Measurements from ENCODE around the gene STXBP3. TPM values are rescaled to one million over a fixed set of nuclear protein-coding genes. Genes with fewer than 3 reads are reported as not detected.

The STXBP3 gene
- total and polyA plus RNA-seq, 2 donors (not counting 1 experiment from before 2014, with no cell fraction given) = 55.3 to 71.0 TPM

GRCh38 chr1:108808438-108808837 lies 62.0 kb downstream of the STXBP3 start:
- DNase-seq (ENCODE audit: low read depth in 2 of 2) = no peak
- Histone ChIP-seq H3K9ac (ENCODE audit: insufficient read depth, low read length) (no peak overlapping the region), H2AFZ (ENCODE audit: low read length) (no peak overlapping the region), H3K27me3 (ENCODE audit: control insufficient read depth, insufficient read depth, low read length) (no peaks in the 10 kb centered on the region), H3K4me3 (replicated peaks in 1 of 4; ENCODE audit: control extremely low read depth in 1 of 4, insufficient read depth in 1 of 4, low read depth in 3 of 4, low read length in 4 of 4) (no peak overlapping the region), H3K79me2 (ENCODE audit: control insufficient read depth, insufficient read depth, low read length) (no peaks in the 10 kb centered on the region), H3K27ac (ENCODE audit: insufficient read depth, low read length) (no peak overlapping the region), H3K4me2 (ENCODE audit: extremely low read depth, insufficient read depth, low read length) (no peak overlapping the region), H3K4me1 (ENCODE audit: control insufficient read depth, extremely low read depth, insufficient read depth, low read length) (no peaks in the 10 kb centered on the region), H3K9me3 (ENCODE audit: control insufficient read depth, insufficient read depth, low read depth, low read length) (no peaks in the 10 kb centered on the region), H3K36me3 (ENCODE audit: control insufficient read depth, insufficient read depth, low read length) (peaks cover 8% of the 10 kb centered on the region), H4K20me1 (ENCODE audit: control insufficient read depth, extremely low read depth, insufficient read depth, low read length) (no peaks in the 10 kb centered on the region)
- TF ChIP-seq EZH2 (IDR thresholded peaks at IDR 0.05; ENCODE audit: low read length, missing control alignments) = no peak
- TF ChIP-seq, protein P1, sequence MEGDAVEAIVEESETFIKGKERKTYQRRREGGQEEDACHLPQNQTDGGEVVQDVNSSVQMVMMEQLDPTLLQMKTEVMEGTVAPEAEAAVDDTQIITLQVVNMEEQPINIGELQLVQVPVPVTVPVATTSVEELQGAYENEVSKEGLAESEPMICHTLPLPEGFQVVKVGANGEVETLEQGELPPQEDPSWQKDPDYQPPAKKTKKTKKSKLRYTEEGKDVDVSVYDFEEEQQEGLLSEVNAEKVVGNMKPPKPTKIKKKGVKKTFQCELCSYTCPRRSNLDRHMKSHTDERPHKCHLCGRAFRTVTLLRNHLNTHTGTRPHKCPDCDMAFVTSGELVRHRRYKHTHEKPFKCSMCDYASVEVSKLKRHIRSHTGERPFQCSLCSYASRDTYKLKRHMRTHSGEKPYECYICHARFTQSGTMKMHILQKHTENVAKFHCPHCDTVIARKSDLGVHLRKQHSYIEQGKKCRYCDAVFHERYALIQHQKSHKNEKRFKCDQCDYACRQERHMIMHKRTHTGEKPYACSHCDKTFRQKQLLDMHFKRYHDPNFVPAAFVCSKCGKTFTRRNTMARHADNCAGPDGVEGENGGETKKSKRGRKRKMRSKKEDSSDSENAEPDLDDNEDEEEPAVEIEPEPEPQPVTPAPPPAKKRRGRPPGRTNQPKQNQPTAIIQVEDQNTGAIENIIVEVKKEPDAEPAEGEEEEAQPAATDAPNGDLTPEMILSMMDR (conservative IDR thresholded peaks at IDR 0.05 in 1 of 2, IDR thresholded peaks at IDR 0.05 in 1 of 2; ENCODE audit: low read depth in 1 of 2, low read length in 2 of 2) = no peak

DNA sequence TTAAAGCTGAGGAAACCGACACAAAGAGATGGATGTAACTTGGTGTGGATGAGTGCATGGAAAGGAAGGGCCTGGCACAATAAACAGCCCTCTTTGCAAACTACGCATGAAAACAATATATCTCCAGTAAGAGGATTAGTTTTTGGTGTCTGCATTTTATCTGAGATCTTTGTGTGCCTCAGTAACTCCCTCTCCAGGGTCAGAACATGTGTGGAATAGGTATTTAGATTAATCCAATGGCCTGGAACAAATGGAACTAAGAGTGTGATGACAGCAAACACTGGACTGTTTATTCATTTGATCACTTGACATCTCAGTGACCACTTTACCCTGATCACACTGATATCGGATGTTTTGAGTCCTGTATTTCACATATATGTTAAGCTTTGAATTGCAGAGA lies 65.1 kb downstream of the STXBP3 start:
- Histone ChIP-seq H3K9me3 (ENCODE audit: control insufficient read depth, insufficient read depth, low read depth, low read length) (no peaks in the 10 kb centered on the region), H3K9ac (ENCODE audit: insufficient read depth, low read length) (no peak overlapping the region), H3K36me3 (ENCODE audit: control insufficient read depth, insufficient read depth, low read length) (peaks cover 6% of the 10 kb centered on the region), H3K4me1 (ENCODE audit: control insufficient read depth, extremely low read depth, insufficient read depth, low read length) (peaks cover 20% of the 10 kb centered on the region), H3K27ac (ENCODE audit: insufficient read depth, low read length) (no peak overlapping the region), H3K79me2 (ENCODE audit: control insufficient read depth, insufficient read depth, low read length) (no peaks in the 10 kb centered on the region), H3K4me3 (replicated peaks in 1 of 4; ENCODE audit: control extremely low read depth in 1 of 4, insufficient read depth in 1 of 4, low read depth in 3 of 4, low read length in 4 of 4) (no peak overlapping the region), H3K27me3 (ENCODE audit: control insufficient read depth, insufficient read depth, low read length) (no peaks in the 10 kb centered on the region), H2AFZ (ENCODE audit: low read length) (no peak overlapping the region), H3K4me2 (ENCODE audit: extremely low read depth, insufficient read depth, low read length) (no peak overlapping the region), H4K20me1 (ENCODE audit: control insufficient read depth, extremely low read depth, insufficient read depth, low read length) (no peaks in the 10 kb centered on the region)
- no peak for DNase-seq (ENCODE audit: low read depth in 2 of 2)
- no peak for TF ChIP-seq EZH2 (IDR thresholded peaks at IDR 0.05; ENCODE audit: low read length, missing control alignments)
- TF ChIP-seq, protein P1 (conservative IDR thresholded peaks at IDR 0.05 in 1 of 2, IDR thresholded peaks at IDR 0.05 in 1 of 2; ENCODE audit: low read depth in 1 of 2, low read length in 2 of 2) = no peak

- Histone ChIP-seq H4K20me1 (ENCODE audit: control insufficient read depth, extremely low read depth, insufficient read depth, low read length) (no peaks in the 10 kb centered on the region), H3K27ac (ENCODE audit: insufficient read depth, low read length) (peak overlapping the region; percentile 100), H3K4me3 (replicated peaks in 1 of 4; ENCODE audit: control extremely low read depth in 1 of 4, insufficient read depth in 1 of 4, low read depth in 3 of 4, low read length in 4 of 4) (no peak overlapping the region), H3K27me3 (ENCODE audit: control insufficient read depth, insufficient read depth, low read length) (no peaks in the 10 kb centered on the region), H3K4me2 (ENCODE audit: extremely low read depth, insufficient read depth, low read length) (no peak overlapping the region), H3K79me2 (ENCODE audit: control insufficient read depth, insufficient read depth, low read length) (no peaks in the 10 kb centered on the region), H3K4me1 (ENCODE audit: control insufficient read depth, extremely low read depth, insufficient read depth, low read length) (peaks cover 28% of the 10 kb centered on the region), H2AFZ (ENCODE audit: low read length) (no peak overlapping the region), H3K9ac (ENCODE audit: insufficient read depth, low read length) (no peak overlapping the region), H3K36me3 (ENCODE audit: control insufficient read depth, insufficient read depth, low read length) (peaks cover 5% of the 10 kb centered on the region), H3K9me3 (ENCODE audit: control insufficient read depth, insufficient read depth, low read depth, low read length) (no peaks in the 10 kb centered on the region)
- TF ChIP-seq, protein P1 (conservative IDR thresholded peaks at IDR 0.05 in 1 of 2, IDR thresholded peaks at IDR 0.05 in 1 of 2; ENCODE audit: low read depth in 1 of 2, low read length in 2 of 2) = no peak
- TF ChIP-seq EZH2 (IDR thresholded peaks at IDR 0.05; ENCODE audit: low read length, missing control alignments) = no peak
- no peak for DNase-seq (ENCODE audit: low read depth in 2 of 2)
These were observed 66.9 kb downstream of the STXBP3 start for GRCh38 chr1:108813326-108813725.
